Measurements from ENCODE around the gene NUP210. TPM values are rescaled to one million over a fixed set of nuclear protein-coding genes. Genes with fewer than 3 reads are reported as not detected.

NUP210 gene
- total RNA-seq, 1 donor from 2014 or later = 91.9 TPM

DNA sequence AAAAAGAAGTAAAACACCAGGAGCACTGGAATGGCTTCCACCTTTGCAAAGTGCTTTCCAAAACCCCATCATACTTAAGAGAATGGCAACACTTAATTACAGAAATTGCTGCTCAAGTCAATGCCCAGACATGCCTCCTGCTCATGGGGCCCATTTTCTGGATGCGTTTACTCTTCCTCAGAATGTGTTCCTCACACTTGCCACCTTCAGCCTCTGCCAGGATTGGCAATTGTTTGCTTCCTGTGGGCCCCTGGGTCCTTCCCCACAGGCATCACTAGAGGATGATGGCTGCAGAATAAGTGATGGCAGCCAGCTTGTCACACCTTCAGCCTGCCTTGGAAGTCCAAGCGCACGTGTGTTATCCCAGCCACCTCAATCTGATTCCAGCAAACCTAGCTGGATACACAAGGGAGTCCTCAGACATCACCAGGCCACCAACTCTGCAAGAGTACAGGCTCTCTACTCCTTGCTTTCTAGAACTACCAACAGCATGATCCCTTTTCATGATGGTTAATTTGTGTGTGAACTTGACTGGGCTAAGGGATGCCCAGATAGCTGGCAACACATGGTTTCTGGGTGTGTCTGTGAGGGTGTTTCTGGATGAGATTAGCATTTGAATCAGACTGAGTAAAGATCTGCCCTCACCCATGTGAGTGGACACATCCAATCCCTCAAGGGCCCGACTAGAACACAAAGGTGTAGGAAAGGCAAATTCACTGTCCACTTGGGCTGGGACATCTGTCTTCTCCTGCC, 4.9 kb upstream of the NUP210 start:
- Mint-ChIP-seq H3K4me1 (peaks cover 24% of the 10 kb centered on the region), H3K4me3 (no peak overlapping the region), H3K27ac (no peak overlapping the region), H3K36me3 (ENCODE audit: low read depth) (no peaks in the 10 kb centered on the region), H3K27me3 (no peaks in the 10 kb centered on the region), H3K9me3 (no peaks in the 10 kb centered on the region)
- ATAC-seq (ENCODE audit: low read depth) (no peak), DNase-seq (no peak)
- intact Hi-C loops (cut with micrococcal nuclease) = loop anchor here (5.0 kb wide), 1 partner anchor 403 kb away; no protein-coding TSS in a partner anchor
- ChIA-PET CTCF (no interaction called here), POLR2A (no interaction called here)
- TF ChIP-seq, protein P1, sequence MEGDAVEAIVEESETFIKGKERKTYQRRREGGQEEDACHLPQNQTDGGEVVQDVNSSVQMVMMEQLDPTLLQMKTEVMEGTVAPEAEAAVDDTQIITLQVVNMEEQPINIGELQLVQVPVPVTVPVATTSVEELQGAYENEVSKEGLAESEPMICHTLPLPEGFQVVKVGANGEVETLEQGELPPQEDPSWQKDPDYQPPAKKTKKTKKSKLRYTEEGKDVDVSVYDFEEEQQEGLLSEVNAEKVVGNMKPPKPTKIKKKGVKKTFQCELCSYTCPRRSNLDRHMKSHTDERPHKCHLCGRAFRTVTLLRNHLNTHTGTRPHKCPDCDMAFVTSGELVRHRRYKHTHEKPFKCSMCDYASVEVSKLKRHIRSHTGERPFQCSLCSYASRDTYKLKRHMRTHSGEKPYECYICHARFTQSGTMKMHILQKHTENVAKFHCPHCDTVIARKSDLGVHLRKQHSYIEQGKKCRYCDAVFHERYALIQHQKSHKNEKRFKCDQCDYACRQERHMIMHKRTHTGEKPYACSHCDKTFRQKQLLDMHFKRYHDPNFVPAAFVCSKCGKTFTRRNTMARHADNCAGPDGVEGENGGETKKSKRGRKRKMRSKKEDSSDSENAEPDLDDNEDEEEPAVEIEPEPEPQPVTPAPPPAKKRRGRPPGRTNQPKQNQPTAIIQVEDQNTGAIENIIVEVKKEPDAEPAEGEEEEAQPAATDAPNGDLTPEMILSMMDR (IDR thresholded peaks at IDR 0.05) = no peak

- CTCF ChIA-PET = no interaction called here
- TF ChIP-seq, protein P1 (IDR thresholded peaks at IDR 0.05) = no peak
- POLR2A ChIA-PET = no interaction called here
- DNase-seq = no peak
- Mint-ChIP-seq H3K4me1 (peaks cover 25% of the 10 kb centered on the region), H3K36me3 (ENCODE audit: low read depth) (peaks cover 2% of the 10 kb centered on the region), H3K9me3 (no peaks in the 10 kb centered on the region), H3K4me3 (no peak overlapping the region), H3K27ac (no peak overlapping the region), H3K27me3 (no peaks in the 10 kb centered on the region)
- intact Hi-C loops (cut with micrococcal nuclease) = loop anchor here (5.0 kb wide), 1 partner anchor 402 kb away; no protein-coding TSS in a partner anchor
- no peak for ATAC-seq (ENCODE audit: low read depth)
These were observed 4.2 kb upstream of the NUP210 start for GRCh38 chr3:13424141-13424844.

DNA sequence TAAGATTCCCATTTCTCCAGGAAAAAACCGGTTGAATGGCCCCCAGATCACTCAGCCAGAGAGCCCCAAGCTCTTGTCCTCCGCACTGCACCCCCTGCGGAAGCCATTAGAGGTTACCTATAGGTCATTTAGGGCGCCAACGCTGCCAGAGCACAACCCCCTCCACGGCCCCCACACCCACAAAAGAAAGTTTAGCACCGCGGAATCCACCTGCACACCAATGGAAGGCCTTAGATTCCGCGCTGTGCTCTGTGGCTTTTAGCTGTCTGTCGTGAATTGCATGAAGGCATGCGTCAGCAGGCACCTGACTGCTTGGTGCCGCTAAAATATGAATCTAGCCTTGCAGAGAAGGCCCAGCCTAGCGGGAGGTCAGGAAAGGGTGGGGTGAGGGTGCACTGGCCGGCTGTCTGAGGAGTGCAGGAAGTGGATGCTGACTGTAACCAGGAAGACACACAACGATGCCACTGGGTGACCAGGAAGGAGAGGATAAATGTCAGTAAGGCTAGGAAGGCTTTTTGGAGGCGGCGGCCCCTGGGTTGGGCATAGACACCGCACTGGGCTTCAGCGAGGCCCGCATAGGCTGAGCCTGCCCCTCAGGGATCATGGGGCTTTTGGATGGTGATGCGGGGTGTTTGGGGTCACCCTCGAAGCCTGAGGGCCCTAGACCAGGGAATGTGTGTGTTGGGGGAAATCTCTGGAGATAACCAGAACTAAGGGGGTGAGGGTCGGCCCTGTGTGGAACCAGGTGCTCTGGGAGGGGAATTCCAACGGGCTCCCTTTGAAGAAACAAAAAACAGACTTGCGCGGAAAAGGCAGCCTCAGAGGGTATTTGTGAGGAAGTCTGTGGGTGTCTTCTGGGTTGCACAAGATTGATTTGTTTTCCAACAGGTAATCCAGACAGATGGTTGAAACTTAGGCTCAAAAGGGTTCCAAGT, 976 bp upstream of the NUP210 start:
- Mint-ChIP-seq H3K27ac (peak overlapping the region; percentile 94), H3K27me3 (no peaks in the 10 kb centered on the region), H3K9me3 (no peaks in the 10 kb centered on the region), H3K36me3 (ENCODE audit: low read depth) (peaks cover 6% of the 10 kb centered on the region), H3K4me1 (peaks cover 47% of the 10 kb centered on the region), H3K4me3 (peak overlapping the region; percentile 90)
- ChIA-PET CTCF (interaction anchor here (0.7 to 1.7 kb wide), 2 partner anchors 31 to 75 kb away, joined by 3 to 4 read pairs; no protein-coding TSS in a partner anchor), POLR2A (interaction anchor here (0.8 to 3.4 kb wide), 10 partner anchors 9 to 399 kb away, joined by 3 to 40 read pairs (median 4); partner anchors contain the start of gene HDAC11)
- ATAC-seq (ENCODE audit: low read depth) (peak; percentile 41), DNase-seq (peak; percentile 39)
- TF ChIP-seq, protein P1 (IDR thresholded peaks at IDR 0.05) = no peak
- intact Hi-C loops (cut with micrococcal nuclease) = loop anchor here (1.0 to 5.0 kb wide), 3 partner anchors 30 to 399 kb away; partner anchors contain the start of gene HDAC11

DNA sequence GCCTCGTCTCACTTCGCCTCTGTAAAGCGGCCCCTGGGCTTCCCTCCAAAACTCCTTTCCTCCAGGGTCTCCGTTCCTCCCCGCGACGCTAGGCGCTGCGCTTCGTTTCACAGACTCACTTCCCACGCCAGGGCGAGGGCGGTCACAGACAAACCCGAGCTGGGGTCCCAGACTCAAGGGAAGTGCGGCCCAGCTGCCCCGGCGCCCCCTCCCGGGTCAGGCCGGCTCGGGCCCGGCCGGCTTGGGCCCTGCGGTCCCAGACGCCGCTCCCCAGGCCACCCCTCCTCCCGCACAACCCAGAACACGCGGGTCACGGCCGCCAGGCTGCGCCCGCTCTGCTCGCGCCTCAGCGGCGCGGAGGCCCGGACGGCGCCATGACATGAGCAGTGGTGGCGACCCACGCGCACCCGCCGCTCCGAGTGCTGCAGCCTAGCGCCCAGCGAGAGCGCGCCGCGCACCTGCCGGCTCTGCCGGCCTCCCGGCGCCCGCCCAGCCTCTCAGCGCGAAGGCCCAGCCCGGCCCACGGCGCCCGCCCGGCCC, 547 bp downstream of the NUP210 start:
- Mint-ChIP-seq H3K4me1 (peaks cover 62% of the 10 kb centered on the region), H3K36me3 (ENCODE audit: low read depth) (peaks cover 6% of the 10 kb centered on the region), H3K27me3 (no peaks in the 10 kb centered on the region), H3K4me3 (peak overlapping the region; percentile 91), H3K9me3 (no peaks in the 10 kb centered on the region), H3K27ac (peak overlapping the region; percentile 98)
- peak; percentile 59 for ATAC-seq (ENCODE audit: low read depth)
- intact Hi-C loops (cut with micrococcal nuclease) = loop anchor here (1.0 to 5.0 kb wide), 3 partner anchors 61 to 397 kb away; partner anchors contain the start of gene HDAC11
- ChIA-PET POLR2A (interaction anchor here (0.6 to 3.4 kb wide), 14 partner anchors 9 to 877 kb away, joined by 3 to 40 read pairs (median 3); partner anchors contain the start of gene HDAC11), CTCF (interaction anchor here (1.2 to 3.8 kb wide), 4 partner anchors 33 to 328 kb away, joined by 3 to 26 read pairs (median 4); no protein-coding TSS in a partner anchor)
- DNase-seq = peak; percentile 69
- TF ChIP-seq, protein P1 (IDR thresholded peaks at IDR 0.05) = no peak
